Sciatic nerve (tissue), 2 donors: ENCODE measurements around the gene PDXK. TPM values are rescaled to one million over a fixed set of nuclear protein-coding genes. Genes with fewer than 3 reads are reported as not detected.

Source experiments
- ATAC-seq: fragments of 200-7000 bp; cut with Tn5 transposase; one replicate; pipeline ENCODE4 v1.9.1; 2020; ENCODE audit warnings: mild to moderate bottlenecking, moderate library complexity
- DNase-seq: peaks from one replicate; pipeline ENCODE4 v3.0.0-alpha.2; 2020; ENCODE audit warnings: low spot score
- intact Hi-C: fragments of 100-400 bp; cut with DNase I; formaldehyde crosslinking; loops from one replicate; pipeline ENCODE4 v1.14.2; 2022
- total RNA-seq: library from RNA; stranded (reverse); fragmentation: NEBNext Ultra II Directional; extraction: Animal tissue kit (Norgen Biotek cat#: 25700); gene quantifications from one replicate; pipeline ENCODE4 v1.2.1, GENCODE V29; 2021
- donor health status: DM: no; HTN: no; CAD: no.
- donor health status: DM: no; HTN: no; CAD: no.

The PDXK gene
- total RNA-seq, 1 donor from 2014 or later = 111 TPM

GRCh38 chr21:43719748-43720538 lies 1.0 kb downstream of the PDXK start:
- intact Hi-C loops = no loop called here
- DNase-seq (peak; percentile 67), ATAC-seq (peak; percentile 6)

GRCh38 chr21:43720539-43721166 lies 1.7 kb downstream of the PDXK start:
- DNase-seq = no peak
- no peak for ATAC-seq
- intact Hi-C loops = no loop called here

GRCh38 chr21:43721206-43721605 lies 2.3 kb downstream of the PDXK start:
- no peak for DNase-seq
- intact Hi-C loops = no loop called here

GRCh38 chr21:43721939-43722338 lies 3.0 kb downstream of the PDXK start:
- DNase-seq (no peak), ATAC-seq (no peak)
- intact Hi-C loops = no loop called here

More at GRCh38 chr21:43721206-43721605, 2.3 kb downstream of the PDXK start:
- ATAC-seq = no peak

- DNase-seq = no peak
These were observed 4.7 kb downstream of the PDXK start for GRCh38 chr21:43723648-43724047.

GRCh38 chr21:43726686-43727518 lies 8.0 kb downstream of the PDXK start:
- intact Hi-C loops = no loop called here
- no peak for ATAC-seq
- no peak for DNase-seq

More at GRCh38 chr21:43723648-43724047, 4.7 kb downstream of the PDXK start:
- intact Hi-C loops = no loop called here
- no peak for ATAC-seq

- intact Hi-C loops = no loop called here
- ATAC-seq = peak; percentile 2
- peak; percentile 78 for DNase-seq
These were observed 8.7 kb downstream of the PDXK start for GRCh38 chr21:43727519-43728153.

GRCh38 chr21:43728154-43728466 lies 9.2 kb downstream of the PDXK start:
- intact Hi-C loops = no loop called here
- ATAC-seq (no peak), DNase-seq (no peak)

- DNase-seq (peak; percentile 98), ATAC-seq (peak; percentile 90)
- intact Hi-C loops = no loop called here
These were observed 9.8 kb downstream of the PDXK start for GRCh38 chr21:43728467-43729390.

- no peak for ATAC-seq
- DNase-seq = no peak
- intact Hi-C loops = no loop called here
These were observed 12.5 kb downstream of the PDXK start for GRCh38 chr21:43731476-43731875.

GRCh38 chr21:43731891-43732711 lies 13.2 kb downstream of the PDXK start:
- peak; percentile 6 for ATAC-seq
- DNase-seq = no peak
- intact Hi-C loops = no loop called here

DNA sequence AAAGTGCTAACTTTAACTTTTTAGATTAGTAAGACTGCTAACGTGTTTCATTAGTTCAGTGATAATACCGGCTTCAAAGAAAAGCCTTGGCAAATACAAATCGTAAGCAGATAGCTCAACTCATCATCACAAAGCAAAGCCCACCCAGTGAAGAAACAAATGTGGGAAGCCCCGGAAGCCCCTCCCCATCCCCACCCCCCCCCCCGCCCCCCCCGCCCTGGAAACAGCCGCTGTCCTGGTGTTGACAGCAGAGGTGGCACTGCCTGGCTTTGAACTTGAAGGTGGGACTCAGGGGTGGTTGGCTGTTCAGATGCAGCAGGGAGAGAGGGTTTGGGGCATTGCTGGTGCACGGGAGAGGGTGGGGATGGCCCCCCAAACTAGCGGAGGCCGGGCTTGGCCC lies 14.1 kb downstream of the PDXK start:
- DNase-seq (no peak), ATAC-seq (no peak)
- intact Hi-C loops = no loop called here

GRCh38 chr21:43733529-43734071 lies 14.7 kb downstream of the PDXK start:
- no peak for DNase-seq
- ATAC-seq = peak; percentile 55
- intact Hi-C loops = no loop called here

- peak; percentile 36 for ATAC-seq
- DNase-seq = no peak
These were observed 15.4 kb downstream of the PDXK start for GRCh38 chr21:43734131-43734927.

DNA sequence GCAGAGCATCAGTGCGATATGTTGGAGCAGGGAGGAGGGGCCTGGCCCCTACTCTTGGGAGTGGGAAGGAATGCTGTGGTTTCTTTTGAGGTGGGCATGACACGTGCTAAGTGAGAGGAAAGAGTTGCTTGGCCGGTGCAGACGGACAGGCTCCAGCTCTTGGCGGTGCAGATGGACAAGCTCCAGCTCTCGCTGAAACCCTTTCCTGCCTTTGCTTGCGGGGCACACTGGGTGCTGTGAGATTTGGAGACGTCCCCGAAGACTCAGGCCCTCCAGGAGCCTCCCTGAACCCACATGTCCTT lies 15.9 kb downstream of the PDXK start:
- ATAC-seq (peak; percentile 77), DNase-seq (no peak)
- intact Hi-C loops = no loop called here

More at GRCh38 chr21:43734131-43734927, 15.4 kb downstream of the PDXK start:
- intact Hi-C loops = no loop called here

- no peak for DNase-seq
- intact Hi-C loops = no loop called here
- ATAC-seq = peak; percentile 2
These were observed 16.5 kb downstream of the PDXK start for GRCh38 chr21:43735236-43736091.
